Measurements from ENCODE around the gene CASK. TPM values are rescaled to one million over a fixed set of nuclear protein-coding genes. Genes with fewer than 3 reads are reported as not detected.

Gene CASK
- polyA plus RNA-seq, 4 donors: 43.6 to 52.7 (median 50.0) TPM

GRCh38 chrX:41837270-41837944 lies 85.9 kb downstream of the CASK start:
- DNase-seq (ENCODE audit: low read depth in 4 of 4, low spot score in 3 of 4): no peak

GRCh38 chrX:41828826-41829225 lies 94.5 kb downstream of the CASK start:
- no peak for DNase-seq (ENCODE audit: low read depth in 4 of 4, low spot score in 3 of 4)

GRCh38 chrX:41827886-41828285 lies 95.5 kb downstream of the CASK start:
- DNase-seq (ENCODE audit: low read depth in 4 of 4, low spot score in 3 of 4): no peak

DNA sequence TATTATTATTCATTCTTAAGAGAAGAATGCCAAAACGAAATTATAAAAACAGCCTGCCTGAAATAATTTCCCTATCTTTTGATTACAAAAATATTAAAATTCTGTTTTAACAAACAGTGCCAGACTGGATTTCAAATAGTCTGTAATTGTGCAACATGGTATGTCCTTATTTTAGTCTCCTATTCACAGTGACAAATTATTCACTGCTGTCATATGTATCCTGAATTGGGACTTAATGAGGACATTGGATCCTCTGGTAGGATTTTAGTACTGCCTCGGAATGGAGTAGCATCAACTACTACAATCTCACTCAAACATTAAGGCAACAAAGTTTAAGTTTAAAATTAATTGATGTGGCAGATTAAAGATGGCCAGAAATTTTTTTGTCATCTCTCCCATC lies 97.6 kb downstream of the CASK start:
- no peak for DNase-seq (ENCODE audit: low read depth in 4 of 4, low spot score in 3 of 4)

DNA sequence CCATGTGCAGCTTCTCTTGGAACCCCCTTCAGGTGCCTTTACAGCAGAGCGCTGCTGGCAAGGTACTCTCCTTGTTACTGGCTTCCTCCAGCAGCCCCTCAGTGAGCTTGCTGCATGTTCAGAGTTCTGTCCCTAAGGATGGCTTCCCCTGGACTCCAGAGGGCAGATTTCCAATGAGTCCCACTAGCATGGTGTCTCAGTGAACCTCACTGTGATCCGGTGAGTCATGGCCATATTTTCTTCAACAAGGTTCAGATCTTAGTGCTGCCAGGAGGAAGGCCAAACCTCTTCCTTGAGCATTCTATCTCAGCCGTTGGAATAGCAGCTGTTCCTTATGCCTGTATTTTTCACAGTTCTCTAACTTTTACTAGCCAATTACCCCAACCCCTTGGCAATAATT lies 98.8 kb downstream of the CASK start:
- no peak for DNase-seq (ENCODE audit: low read depth in 4 of 4, low spot score in 3 of 4)

DNA sequence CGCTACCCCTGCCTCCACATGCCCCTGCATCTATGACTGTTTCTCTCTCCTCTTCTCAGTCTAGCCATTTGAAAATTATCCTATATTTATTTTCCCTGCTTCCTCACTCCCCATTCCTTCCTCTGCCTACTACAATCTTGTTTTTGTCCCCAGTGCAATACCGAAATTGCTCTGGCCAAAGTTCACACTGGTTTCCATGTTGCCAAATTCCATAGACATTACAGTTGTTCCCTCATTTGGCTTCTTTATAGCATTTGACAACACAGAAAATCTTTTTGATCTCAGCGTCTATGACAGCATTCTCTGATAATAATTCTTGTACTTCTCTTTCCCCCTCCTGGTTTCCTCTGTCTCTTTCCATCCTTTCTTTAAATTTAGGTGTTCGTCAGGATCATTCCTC lies 100.0 kb downstream of the CASK start:
- no peak for DNase-seq (ENCODE audit: low read depth in 4 of 4, low spot score in 3 of 4)

DNA sequence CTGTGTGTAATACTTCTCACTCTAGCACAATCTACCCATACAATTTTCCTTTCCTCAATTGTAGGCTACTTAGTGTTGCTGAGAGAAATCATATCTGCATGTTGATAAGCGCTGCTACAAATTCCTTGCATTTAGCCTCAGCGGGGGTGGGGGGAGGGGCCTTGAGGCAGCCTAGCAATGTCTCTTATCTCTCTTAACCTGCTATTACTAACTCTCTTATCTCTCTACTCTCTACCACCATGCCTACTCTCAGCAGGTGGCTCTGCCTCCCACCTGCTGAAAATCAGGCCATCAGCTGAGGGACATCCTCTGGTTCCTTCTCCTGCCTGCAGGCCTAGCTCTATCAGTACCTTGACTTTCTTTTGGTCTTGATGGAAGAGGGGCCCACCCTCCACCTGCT lies 100.5 kb downstream of the CASK start:
- DNase-seq (ENCODE audit: low read depth in 4 of 4, low spot score in 3 of 4): no peak

DNA sequence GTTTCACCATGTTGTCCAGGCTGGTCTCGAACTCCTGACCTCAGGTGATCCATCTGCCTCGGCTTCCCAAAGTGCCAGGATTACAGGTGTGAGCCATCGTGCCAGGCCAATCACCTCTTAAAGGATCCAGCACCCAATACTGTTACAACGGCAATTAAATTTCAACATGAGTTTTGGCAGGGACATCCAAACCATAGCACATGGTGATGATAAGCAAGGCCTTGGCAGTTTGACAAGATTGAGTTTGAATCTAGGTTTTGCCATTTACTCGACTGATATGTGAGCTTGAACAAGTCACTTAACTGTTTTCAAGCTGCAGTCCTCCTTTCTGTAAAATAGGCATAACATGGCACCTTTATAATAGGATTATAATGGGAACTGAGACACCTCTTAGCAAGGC lies 115.3 kb downstream of the CASK start:
- DNase-seq (ENCODE audit: low read depth in 4 of 4, low spot score in 3 of 4): no peak

- no peak for DNase-seq (ENCODE audit: low read depth in 4 of 4, low spot score in 3 of 4)
Observed at GRCh38 chrX:41802958-41803357, 120.4 kb downstream of the CASK start.

- DNase-seq (ENCODE audit: low read depth in 4 of 4, low spot score in 3 of 4): no peak
Observed at GRCh38 chrX:41799661-41800060, 123.7 kb downstream of the CASK start.

DNA sequence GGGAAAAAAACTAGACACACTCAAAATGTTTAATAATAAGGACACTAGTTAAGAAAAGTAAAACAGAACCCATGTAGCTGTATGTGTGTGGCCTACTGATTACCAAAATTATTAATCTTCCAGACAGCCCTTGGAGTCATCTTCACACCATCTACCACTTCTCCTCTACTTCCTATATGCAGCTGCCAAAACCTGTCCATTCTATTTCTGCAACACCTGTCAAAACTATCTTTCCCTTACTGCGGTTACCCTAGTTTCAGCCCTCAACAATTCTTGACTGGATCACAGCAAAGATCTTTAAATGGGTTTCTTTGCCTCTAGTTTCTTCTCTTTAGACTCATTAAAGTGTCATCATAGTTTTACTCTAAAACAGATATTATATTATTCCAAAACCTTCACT lies 126.8 kb downstream of the CASK start:
- no peak for DNase-seq (ENCODE audit: low read depth in 4 of 4, low spot score in 3 of 4)

DNA sequence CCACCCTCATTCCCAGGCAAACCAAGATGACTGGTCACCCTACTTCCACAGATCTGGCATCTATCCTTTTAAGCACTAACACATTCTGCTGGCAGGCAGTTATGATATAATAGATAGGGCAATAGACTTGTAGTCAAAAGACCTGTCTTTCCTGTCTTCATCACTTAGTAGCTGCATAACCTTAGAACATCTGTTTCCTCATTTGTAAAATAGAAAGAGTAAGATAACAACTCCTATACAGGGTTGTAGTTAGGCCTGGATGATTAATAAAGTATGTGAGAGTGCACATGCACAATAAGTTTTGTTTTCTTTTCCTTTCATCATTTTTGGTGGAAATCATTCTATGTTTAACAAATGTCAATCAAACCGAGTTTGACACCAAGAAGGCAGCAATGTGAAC lies 127.3 kb downstream of the CASK start:
- no peak for DNase-seq (ENCODE audit: low read depth in 4 of 4, low spot score in 3 of 4)

GRCh38 chrX:41789374-41789773 lies 134.0 kb downstream of the CASK start:
- no peak for DNase-seq (ENCODE audit: low read depth in 4 of 4, low spot score in 3 of 4)

DNA sequence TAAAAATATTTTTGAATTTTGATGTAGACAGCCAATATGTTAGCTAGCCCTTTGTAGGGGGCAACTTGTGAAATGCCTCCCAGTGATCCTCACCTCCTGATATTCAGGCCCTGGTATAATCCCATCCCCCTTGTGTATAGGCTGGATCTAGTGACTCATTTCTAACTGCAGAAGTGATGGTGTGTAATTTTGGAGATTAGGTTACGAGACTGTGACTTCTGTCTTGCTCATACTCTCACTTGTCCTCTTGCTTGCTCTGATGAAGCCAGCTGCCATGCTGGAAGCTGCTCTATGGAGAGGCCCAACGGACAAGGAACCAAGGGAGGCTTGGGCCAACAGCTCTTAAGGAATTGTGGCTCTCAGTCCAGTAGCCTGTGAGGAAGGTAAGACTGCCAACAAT lies 137.7 kb downstream of the CASK start:
- no peak for DNase-seq (ENCODE audit: low read depth in 4 of 4, low spot score in 3 of 4)

GRCh38 chrX:41781500-41781899 lies 141.9 kb downstream of the CASK start:
- no peak for DNase-seq (ENCODE audit: low read depth in 4 of 4, low spot score in 3 of 4)

GRCh38 chrX:41779941-41780340 lies 143.4 kb downstream of the CASK start:
- DNase-seq (ENCODE audit: low read depth in 4 of 4, low spot score in 3 of 4): no peak

DNA sequence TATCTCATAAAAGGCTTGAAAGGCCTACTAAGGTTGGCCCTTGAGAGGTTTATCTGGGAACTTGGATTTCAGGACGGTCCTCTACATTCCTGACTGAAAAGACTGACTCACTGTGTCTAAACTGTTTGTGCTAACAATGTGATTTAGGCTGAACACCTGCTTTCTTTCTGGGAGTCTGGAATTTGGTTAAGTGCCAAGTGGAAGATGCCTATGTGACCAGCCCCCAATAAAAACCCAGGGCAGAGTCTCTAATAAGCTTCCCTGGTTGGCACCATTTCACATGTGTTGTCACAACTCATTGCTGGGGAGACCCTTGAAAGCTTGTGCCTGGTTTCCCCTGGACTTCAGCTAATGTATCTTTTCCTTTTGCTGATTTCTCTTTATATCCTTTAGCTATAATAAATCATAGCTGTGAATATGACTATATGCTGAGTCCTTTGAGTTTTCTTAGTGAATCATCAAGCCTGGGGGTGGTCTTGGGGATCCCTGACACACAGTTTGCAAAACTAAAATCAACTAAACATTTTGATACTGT lies 144.3 kb downstream of the CASK start:
- DNase-seq (ENCODE audit: low read depth in 4 of 4, low spot score in 3 of 4): no peak

DNA sequence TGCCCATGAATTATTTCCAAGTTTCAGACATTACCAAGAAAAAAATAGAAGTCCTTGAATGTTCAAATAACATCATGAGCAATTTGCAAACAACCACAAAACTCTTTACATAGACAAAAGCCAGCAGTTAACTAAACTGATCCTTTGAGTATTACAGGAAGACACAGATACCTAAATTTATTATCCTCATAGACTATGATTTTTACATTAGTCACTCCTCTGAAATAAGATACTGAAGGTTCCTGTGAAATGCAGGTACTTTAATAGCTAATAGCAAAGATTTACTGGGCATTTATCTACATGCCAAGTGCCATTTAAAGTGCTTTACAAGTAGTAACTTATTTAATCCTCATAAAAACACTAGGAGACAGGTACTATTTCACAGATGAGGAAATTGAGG lies 161.7 kb downstream of the CASK start:
- no peak for DNase-seq (ENCODE audit: low read depth in 4 of 4, low spot score in 3 of 4)

- DNase-seq (ENCODE audit: low read depth in 4 of 4, low spot score in 3 of 4): no peak
Observed at GRCh38 chrX:41761169-41761568, 162.2 kb downstream of the CASK start.

DNA sequence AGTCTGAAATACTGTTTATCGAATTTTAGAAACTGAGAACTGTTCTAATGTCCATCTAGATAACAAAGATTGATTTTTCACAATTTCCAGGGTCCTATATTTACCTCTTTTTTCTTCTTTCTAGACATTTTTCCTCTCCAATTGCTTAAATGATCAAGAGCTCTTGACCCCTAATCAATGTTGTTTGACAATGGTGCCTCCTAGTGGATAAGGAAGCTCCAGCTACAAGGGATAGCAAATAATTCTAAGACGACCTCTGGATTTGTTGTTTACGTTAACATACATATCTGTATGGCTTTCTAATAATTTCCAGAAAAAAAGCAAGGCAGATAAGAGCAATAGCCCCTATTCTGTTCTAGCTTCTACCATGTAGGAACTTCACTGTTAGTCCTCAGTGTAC lies 163.5 kb downstream of the CASK start:
- DNase-seq (ENCODE audit: low read depth in 4 of 4, low spot score in 3 of 4): no peak

- no peak for DNase-seq (ENCODE audit: low read depth in 4 of 4, low spot score in 3 of 4)
Observed at GRCh38 chrX:41758401-41758800, 165.0 kb downstream of the CASK start.

DNA sequence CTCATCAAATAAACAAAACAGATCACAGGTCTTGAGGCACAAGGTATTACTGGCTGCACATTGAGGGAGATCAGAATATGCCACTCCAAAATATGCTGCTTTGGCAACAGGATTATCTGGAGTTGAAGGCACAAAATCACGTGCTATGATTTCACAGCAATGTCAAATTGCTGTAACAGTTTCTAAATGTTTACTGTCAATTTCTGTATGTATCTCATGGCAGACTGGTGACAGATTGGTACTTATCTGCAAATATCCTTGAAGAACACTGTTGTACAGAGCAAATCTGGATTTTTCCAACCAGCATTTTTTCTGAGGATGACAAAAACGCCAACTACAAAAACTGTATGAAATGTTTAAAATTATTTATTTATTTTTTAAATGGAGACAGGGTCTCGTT lies 172.6 kb downstream of the CASK start:
- no peak for DNase-seq (ENCODE audit: low read depth in 4 of 4, low spot score in 3 of 4)

- DNase-seq (ENCODE audit: low read depth in 4 of 4, low spot score in 3 of 4): no peak
Observed at GRCh38 chrX:41739871-41740270, 183.5 kb downstream of the CASK start.
